NCI-H1048 (cell line): ENCODE results near the gene ICA1L.
"Not testable (repeated sequence)": the region's sequence is repeated elsewhere in the genome, so short reads cannot be mapped to it uniquely, and the experiment has no call there.

Experiments
- DNase-seq: peaks from one replicate; lab custom pipeline; 2025; lab: John Stamatoyannopoulos, UW

The ICA1L gene

DNA sequence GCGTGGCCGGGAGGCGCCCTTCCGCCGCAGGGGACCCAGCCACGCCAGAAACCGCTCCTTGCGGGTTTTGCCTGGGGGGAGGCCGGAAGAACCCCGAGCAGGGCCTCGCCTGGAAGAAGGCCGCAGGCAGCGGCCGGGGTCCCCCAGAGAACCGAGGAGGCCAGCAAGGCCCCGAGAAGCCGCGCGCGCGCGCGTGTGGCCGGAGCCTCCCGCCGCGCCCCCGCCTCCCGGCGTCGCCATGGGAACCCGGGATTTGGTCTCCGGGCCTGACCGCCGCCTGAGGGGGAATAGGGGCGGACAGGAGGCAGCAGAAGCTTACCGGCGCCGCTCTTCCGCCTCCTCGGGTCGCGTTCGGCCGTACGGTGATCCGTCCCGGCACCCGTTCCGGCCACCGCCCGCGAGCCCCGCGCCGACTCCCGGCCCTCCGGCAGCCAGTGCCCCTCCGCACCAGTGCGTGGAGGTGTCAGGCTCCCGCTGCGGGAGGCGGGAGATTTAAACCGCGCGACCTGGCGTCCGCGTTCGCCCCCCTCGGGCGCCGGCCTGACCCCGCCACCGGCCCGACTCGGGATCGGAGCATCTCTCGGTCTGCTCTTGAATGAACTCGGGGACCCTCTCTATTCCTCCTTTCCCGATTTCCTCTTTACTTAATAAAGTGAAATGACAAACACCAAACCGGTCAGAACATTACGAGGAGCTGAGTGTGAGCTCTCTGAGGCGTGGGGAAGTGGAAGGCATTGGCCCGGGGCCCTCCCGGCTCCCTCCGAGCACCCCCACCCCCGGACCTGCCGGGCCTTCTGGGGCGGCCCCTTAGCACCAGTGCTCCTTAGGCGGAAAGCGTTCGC, at the start of gene ICA1L:
Gene ICA1L, minus strand, starts transcription at position 467 of the 842 bp plus-strand sequence. CDS start 42,757 bp downstream, outside the sequence.
- DNase-seq = no peak

DNA sequence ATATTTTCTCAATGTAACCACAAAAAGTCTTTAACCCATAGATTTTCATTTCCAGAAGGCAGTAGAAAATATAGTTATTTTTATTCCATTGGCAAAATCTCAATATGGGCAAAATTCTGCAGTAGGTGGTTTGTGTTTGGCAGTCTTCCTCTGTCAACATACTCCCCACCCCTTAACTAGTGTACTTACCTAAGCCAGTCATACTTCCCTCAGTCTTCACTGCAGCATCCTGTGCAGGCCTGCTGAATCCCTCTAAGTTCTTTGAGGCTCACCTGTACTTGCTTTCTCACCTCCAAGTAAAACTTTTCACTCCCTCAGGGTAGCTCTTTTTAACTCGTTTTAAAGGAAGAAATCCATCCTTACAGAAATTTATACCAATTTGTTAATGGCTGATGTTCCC, 47.3 kb upstream of the ICA1L start:
- DNase-seq = no peak

DNA sequence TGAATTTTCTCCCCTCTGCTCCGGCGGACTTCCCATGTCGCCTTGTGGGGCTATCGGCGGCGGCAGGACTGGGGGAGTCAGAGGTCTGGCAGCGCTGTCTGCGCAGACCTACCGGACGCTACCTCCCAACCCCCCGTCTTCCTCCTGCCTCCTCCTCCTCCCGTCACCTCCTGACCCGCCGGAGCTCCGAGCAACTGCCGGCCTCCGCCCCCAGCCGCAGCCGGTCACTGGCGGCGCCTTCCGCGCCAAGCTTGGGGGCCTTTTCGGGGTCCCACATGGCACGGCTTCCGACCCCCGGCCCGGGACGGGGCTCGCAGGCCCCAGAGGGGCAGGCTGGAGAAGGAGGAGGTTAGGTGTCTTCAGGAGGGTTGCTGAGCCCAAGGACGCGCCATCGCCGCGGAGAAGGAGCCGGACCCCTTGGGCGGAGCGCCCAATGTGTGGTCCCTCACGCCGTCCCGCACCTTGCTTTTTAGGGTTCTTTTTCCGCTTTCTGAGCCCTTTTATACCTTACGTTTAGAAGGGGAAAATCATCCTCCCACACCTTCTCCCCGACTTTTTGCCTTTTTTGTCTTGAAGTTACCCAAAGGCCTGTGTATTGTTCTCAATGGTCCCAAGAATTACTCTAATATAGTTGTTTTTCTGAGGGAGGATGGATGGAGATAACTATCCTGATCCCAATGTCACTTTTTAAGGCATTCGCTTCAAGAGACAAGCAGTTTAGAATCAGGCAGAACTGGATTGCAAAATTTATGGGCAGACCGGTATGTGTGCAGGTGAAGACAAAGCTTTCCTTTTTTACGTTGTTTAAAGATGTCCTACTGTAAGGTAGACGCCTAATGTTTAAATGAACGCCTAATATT, 41.0 kb upstream of the ICA1L start:
- DNase-seq = not testable (repeated sequence)

DNA sequence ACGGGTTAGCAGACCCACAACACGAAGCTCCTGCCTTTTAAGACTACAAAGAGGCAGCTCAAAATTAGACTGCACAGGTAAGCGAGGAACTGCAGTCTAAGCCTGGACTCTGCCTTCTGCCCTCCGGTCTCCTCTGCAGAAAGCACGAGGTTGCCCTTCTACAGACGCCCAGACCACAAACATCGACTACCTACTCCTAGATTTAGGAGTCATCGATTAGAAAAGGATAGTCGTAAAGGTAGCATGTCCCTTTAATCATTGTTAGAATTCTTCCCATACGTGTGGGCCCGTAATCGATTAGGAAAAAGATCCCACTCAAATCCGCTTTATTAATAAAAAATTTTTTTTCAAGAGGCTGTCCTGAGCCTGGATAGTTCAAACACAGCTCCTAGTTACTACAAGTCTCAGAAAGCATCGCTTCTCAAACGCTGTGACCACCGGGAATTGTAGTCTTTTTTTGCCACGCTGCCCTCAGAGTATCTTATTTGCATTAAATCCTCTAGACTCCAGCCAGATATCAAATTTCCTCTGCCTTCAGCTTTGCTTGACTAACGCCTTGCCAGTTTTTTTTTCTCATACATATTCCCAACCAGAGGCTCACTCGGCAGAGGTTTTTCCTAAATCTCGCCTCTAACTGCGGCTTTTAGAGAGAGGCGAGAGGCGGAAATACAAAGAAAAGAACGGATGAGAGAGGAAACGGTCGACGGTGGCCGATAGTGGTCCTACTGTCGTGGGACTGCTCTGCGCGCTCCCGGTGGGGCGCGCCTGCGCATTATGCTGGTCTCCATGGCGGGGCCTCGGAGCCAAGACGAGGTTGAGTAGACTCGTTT, 40.2 kb upstream of the ICA1L start, which contains the start of the genes CARF and WDR12:
Gene CARF, plus strand, starts transcription at position 764 of the 830 bp plus-strand sequence. CDS start 29,628 bp downstream, outside the sequence.
Gene WDR12, minus strand, starts transcription at position 162 of the 830 bp plus-strand sequence. CDS start 197 bp downstream, outside the sequence.
- peak; percentile 91 for DNase-seq

DNA sequence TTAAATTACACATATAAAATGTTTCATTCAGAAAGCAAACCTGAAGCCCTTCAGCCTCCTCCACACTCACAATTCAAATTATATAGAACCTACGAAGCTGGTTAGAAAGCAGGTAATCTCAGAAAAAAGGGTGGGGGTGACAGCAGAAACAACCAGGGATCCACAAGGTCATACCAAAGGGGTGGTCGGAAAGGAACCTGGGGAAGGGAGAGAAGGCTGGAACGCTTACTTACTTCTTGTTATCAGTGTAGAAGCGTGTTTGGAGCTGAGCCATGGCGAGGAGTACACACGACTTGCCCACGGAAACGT, 39.6 kb upstream of the ICA1L start:
- no peak for DNase-seq

DNA sequence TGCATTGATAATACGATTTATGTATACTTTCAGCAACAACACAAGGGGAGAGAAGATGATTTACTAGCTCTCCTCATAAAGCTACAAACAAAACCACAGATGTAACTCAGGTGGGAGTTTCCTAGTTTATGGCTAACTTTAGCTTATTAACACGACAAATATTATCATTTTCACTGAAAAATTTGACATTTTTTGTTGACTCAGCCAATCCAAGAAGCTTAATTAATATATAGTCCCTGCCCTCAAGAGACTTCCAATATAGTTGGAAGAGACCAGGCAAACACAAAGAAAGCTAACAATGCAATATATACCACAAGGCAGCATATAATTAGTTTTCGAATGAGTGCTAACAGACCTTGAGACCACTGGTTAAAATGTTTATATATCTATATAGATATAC, 39.1 kb upstream of the ICA1L start:
- DNase-seq = no peak

DNA sequence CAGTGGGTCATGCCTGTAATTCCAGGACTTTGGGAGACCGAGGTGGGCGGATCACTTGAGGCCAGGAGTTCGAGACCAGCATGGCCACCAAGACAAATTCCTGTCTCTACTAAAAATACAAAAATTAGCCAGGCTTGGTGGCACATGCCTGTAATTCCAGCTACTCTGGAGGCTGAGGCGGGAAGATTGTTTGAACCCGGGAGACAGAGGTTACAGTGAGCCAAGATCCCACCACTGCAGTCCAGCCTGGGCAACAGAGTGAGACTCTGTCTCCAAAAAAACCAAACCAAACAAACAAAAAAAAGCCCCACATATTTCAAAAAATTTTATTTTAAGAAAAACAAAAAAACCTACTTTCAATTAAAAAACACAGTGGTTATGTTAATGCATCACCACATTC, 38.7 kb upstream of the ICA1L start:
- not testable (repeated sequence) for DNase-seq

DNA sequence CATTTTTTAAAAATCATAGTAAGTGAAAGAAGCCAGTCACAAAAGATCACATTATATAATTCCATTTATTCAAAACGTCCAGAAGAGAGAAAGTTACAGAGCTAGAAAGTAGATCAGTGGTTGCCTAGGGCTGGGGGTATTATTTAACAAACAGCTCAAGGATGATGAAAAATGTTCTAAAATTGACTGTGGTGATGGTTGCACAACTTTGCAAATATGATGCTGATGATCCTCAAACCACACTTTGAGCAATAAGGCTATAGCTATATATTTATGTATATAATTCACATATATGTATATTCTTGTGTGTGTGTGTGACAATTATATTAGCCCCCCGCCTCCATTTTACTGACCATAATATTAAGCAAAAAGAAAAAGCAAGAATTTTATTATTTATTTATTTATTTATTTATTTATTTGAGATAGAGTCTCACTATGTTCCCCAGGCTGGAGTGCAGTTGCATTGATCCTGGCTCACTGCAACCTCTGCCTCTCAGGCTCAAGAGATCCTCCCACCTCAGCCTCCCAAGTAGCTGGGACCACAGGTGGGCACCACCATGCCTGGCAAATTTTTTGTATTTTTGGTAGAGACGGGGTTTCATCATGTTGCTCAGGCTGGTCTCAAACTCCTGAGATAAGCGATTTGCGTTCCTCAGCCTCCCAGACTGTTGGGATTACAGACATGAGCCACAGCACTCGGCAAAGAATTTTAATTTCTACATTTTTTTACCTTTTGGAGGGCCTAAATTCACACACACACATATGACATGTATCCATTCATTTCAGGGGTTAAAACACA, 38.0 kb upstream of the ICA1L start:
- no peak for DNase-seq

DNA sequence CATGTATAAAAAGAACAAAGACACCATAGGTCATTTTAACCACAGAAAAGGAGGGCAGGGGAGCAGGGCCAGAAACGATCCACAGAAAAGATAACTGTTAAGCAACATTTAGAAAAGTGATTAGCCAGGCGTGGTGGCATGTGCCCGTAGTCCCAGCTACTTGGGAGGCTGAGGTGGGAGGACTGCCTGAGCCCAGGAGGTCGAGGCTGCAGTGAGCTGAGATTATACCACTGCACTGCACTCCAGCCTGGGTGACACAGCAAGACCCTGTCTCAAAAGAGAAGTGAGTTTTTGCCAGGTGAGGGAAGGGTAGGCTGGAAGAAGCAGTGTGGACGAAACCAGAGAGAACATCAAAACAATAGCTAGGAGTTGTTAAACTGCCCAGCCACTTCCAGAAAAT, 36.6 kb upstream of the ICA1L start:
- no peak for DNase-seq

DNA sequence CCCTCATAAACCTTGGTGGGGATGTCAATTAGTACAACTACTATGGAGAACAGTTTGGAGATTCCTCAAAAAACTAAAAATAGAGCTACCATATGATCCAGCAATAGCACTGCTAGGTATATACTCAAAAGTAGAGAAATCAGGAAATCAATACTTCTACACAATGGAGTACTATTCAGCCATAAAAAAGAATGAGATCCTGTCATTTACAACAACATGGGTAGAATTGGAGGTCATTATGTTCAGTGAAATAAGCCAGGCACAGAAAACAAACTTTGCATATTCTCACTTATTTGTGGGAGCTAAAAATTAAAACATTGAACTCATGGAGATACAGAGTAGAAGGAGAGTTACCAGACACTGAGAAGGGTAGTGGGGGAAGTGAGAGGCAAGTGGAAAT, 33.9 kb upstream of the ICA1L start:
- not testable (repeated sequence) for DNase-seq

DNA sequence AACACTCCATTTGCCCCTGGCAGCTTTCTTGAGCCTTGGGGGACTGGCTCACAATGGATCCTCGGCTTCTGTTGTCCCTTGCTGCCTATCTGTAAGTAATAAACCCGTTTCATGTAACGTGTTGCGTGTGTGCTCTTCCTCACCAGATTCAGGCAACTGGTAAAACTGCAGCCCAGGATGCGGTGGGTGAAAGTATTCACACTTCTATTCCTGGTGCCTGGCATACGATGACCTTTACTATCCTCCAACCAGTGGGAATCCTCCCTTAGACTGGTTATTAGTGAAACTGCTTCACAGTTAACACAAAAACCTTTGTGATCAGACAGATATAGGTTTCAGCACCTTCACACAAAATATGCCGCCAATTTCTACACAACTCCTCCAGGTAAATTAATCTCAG, 13.6 kb upstream of the ICA1L start:
- DNase-seq = no peak

DNA sequence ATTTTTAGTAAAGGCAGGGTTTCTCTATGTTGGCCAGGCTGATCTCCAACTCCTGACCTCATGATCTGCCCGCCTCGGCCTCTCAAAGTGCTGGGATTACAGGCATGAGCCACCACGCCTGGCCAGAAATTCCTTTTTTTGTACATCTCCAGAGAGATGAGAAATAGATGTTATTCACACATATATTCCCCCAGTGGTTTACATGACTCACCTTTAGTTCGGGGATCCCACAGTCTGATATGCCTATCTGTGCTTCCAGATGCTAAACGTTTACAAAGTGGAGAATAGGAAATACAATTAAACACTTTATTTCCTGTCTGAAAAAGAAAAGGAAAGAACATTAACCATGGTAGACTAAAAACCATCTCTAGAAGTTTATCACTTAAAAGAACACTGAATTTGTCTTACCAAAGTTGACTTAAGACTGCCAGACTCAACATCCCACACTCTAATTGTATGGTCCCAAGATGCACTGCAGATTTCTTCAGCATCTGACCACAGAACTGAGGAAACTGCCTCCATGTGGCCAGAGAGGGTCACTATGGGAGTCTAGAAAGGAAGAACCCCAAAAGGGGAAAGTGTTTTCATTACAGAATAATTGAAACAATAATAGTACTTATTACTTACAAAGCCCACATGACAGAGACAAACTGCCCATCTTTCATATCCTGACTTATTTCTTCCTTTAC, 12.6 kb upstream of the ICA1L start:
- no peak for DNase-seq

DNA sequence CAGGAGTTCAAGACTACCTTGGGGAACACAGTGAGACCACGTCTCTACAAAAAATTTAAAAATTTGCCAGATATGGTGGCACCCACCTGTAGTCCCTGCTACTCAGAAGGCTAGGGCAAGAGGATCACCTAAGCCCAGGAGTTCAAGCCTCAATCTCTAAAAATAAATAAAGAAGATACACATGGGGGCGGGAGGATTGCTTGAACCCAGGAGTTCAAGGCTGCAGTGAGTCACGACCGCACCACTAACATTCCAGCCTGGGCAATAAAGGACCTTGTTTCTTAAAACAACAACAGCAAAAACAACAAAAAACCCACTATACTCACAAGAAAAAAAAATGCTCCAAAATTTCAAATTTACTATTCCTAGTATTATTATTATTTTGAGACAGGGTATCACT, 10.0 kb upstream of the ICA1L start:
- no peak for DNase-seq

DNA sequence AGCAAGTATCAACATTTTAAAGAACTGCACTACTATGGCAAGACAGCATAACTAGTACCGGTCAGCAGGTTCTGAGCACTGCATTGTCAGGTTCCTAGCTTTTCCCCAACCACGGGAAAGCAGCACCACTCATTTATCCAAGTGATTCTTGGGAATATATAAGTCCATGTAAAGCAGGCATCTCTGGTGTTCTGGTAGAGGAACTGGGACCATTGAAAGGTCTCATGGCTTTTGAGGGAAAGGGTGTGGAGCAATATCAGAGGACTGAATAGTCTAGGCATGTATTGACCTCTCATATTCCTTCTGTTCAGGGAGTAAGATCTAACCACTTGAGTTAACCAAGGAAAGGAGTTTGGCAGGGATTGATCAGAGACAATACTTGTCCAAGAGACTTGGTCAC, 6.1 kb upstream of the ICA1L start:
- no peak for DNase-seq

DNA sequence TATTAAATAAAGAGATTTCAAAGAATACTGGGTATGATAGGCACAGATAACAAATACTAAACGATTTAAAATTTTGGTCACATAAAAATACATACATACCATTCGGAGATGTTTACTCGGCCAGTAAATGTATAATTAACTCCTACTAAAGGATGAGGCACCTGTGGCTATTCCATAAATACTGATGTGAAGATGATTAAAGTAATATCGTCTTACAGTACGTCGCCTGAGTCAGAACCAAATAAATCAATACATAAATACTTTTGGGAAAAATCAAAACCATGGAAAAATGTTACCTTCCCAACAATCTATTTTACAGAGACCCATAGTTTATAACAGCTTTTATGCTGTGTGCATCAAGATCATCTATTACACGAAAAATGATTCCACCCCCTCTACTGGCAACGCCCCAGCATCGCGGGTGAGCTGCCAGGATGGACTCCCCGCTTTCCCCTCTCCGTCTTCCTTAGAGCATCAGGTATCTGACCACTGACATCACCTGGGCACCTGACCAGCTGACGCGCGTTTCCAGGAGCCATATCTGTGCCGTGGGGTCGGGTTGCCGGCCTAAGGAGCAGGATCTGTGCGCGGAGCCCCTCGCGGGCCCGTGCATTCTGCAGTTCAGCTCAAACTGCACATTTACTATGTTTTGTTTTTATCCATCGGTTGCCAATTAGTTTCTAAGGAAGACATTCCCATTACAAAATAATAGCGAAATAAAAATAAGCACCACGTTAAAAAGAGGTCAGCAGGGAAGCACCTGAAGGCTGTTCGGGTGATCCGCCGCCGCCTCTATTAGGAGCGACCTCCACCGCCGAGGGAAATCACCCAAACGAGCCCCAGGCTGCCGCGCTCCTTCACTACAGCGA, 901 bp downstream of the ICA1L start:
- peak; percentile 15 for DNase-seq

DNA sequence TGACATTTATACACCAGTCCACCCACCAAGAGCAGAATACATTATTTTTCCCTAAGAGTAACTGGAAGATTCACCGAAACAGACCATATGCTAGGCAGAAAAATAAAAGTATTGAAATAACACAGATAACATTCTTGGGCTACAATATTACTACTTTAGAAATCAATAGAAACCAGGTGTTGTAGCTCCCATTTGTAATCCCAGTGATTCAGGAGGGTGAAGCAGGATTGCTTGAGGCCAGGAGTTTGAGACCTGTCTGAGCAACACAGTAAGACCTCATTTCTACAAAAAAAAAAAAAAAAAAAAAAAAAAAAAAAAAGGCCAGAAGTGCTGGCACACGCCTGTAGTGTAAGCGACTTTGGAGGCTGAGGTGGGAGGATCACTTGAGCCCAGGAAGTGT, 9.6 kb downstream of the ICA1L start:
- DNase-seq = no peak

DNA sequence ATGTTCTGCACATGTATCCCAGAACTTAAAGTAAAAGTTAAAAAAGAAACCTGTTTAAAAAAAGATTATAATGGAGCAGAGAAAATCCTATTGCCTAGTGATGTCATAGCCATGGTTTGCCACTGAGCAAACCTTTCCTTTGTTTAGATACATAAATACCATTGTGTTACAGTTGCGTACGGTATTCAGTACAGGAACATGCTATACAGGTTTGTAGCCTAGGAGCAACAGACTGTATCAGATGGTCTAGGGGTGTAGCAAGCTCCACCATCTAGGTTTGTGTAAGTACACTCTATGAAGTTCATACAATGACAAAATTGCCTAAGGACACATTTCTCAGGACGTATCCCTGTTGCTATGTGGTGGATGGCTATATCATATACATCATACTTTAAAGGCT, 13.0 kb downstream of the ICA1L start:
- DNase-seq = no peak

DNA sequence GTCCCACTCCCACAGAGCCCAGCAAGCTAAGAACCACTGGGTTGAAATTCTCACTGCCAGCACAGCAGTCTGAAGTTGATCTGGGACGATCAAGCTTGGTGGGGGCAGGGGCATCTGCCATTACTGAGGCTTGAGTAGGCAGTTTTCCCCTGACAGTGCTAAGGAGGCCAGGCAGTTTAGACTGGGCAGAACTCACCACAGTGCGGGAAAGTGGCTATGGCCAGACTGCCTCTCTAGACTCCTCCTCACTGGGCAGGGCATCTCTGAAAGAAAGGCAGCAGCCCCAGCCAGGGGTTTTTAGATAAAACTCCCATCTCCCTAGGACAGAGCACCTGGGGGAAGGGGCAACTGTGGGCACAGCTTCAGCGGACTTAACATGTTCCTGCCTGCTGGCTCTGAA, 22.2 kb downstream of the ICA1L start:
- DNase-seq = not testable (repeated sequence)

DNA sequence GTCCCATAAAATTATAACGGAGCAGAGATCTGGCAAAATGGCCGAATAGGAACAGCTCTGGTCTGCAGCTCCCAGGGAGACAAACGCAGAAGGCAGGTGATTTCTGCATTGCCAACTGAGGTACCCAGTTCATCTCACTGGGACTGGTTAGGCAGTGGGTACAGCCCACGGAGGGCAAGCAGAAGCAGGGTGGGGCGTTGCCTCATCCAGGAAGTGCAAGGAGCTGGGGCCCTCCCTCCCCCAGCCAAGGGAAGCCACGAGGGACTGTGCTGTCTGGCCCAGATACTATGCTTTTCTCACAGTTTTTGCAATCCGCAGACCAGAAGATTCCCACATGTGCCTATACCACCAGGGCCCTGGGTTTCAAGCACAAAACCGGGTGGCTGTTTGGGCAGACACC, 22.8 kb downstream of the ICA1L start:
- DNase-seq = no peak
